ENCODE data around the gene KLHL3. TPM values are rescaled to one million over a fixed set of nuclear protein-coding genes. Genes with fewer than 3 reads are reported as not detected.

KLHL3 gene
- total and polyA plus RNA-seq, 2 experiments from 2014 or later: 4.9 to 10.8 TPM

DNA sequence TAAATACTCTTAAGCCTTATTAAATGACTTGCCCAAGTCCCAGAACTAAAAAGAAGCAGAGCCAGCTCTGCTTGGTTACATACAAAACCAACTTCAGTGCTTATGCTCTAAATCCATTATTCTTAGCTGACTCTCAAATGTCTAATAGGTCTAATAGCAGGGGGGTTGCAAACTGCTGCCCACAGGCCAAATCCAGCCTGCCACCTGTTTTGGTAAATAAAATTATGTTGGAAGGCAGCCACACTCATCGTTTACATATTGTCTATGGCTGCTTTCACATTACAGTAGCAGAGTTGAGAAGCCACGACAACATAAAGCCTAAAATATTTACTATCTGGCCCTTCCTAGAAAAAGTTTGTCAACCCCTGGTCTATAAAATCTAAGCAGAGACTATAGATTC is 69.0 kb downstream of the KLHL3 start:
- Histone ChIP-seq H3K27me3 (ENCODE audit: insufficient read depth) (no peaks in the 10 kb centered on the region), H3K79me2 (replicated peaks; ENCODE audit: insufficient read depth) (no peaks in the 10 kb centered on the region), H3F3A (replicated peaks; ENCODE audit: low read depth) (no peaks in the 10 kb centered on the region), H3K27ac (ENCODE audit: low read depth) (no peak overlapping the region), H3K4me2 (no peak overlapping the region), H4K20me1 (replicated peaks; ENCODE audit: insufficient read depth) (no peaks in the 10 kb centered on the region; the same call in 1 of the 2 replicates), H3K36me3 (ENCODE audit: insufficient read depth) (no peaks in the 10 kb centered on the region), H3K9me2 (ENCODE audit: insufficient read depth) (no peaks in the 10 kb centered on the region), H2AFZ (no peak overlapping the region), H3K4me1 (ENCODE audit: insufficient read depth) (no peaks in the 10 kb centered on the region; the same call in 1 of the 2 replicates), H3K4me3 (no peak overlapping the region)
- DNase-seq (ENCODE audit: low spot score) (no peak), ATAC-seq (no peak)
- H3K27ac Mint-ChIP-seq: no peak overlapping the region
- no peak overlapping the region for H3K4me3 Mint-ChIP-seq
- no peaks in the 10 kb centered on the region for H3K36me3 Mint-ChIP-seq (ENCODE audit: low read depth)
- no peaks in the 10 kb centered on the region for H3K27me3 Mint-ChIP-seq (ENCODE audit: insufficient read depth, low read depth, poor library complexity)
- H3K9me3 Mint-ChIP-seq: no peaks in the 10 kb centered on the region
- TF ChIP-seq, protein P1, sequence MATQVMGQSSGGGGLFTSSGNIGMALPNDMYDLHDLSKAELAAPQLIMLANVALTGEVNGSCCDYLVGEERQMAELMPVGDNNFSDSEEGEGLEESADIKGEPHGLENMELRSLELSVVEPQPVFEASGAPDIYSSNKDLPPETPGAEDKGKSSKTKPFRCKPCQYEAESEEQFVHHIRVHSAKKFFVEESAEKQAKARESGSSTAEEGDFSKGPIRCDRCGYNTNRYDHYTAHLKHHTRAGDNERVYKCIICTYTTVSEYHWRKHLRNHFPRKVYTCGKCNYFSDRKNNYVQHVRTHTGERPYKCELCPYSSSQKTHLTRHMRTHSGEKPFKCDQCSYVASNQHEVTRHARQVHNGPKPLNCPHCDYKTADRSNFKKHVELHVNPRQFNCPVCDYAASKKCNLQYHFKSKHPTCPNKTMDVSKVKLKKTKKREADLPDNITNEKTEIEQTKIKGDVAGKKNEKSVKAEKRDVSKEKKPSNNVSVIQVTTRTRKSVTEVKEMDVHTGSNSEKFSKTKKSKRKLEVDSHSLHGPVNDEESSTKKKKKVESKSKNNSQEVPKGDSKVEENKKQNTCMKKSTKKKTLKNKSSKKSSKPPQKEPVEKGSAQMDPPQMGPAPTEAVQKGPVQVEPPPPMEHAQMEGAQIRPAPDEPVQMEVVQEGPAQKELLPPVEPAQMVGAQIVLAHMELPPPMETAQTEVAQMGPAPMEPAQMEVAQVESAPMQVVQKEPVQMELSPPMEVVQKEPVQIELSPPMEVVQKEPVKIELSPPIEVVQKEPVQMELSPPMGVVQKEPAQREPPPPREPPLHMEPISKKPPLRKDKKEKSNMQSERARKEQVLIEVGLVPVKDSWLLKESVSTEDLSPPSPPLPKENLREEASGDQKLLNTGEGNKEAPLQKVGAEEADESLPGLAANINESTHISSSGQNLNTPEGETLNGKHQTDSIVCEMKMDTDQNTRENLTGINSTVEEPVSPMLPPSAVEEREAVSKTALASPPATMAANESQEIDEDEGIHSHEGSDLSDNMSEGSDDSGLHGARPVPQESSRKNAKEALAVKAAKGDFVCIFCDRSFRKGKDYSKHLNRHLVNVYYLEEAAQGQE (IDR thresholded peaks at IDR 0.05; ENCODE audit: unreplicated experiment): no peak
- TF ChIP-seq EZH2phosphoT487 (IDR thresholded peaks at IDR 0.05; ENCODE audit: unreplicated experiment) (no peak), ETS1 (IDR thresholded peaks at IDR 0.05) (no peak), NANOG (IDR thresholded peaks at IDR 0.05; ENCODE audit: borderline replicate concordance) (no peak), STAT1 (IDR thresholded peaks at IDR 0.05; ENCODE audit: unreplicated experiment) (no peak)
- TF ChIP-seq, protein P2, sequence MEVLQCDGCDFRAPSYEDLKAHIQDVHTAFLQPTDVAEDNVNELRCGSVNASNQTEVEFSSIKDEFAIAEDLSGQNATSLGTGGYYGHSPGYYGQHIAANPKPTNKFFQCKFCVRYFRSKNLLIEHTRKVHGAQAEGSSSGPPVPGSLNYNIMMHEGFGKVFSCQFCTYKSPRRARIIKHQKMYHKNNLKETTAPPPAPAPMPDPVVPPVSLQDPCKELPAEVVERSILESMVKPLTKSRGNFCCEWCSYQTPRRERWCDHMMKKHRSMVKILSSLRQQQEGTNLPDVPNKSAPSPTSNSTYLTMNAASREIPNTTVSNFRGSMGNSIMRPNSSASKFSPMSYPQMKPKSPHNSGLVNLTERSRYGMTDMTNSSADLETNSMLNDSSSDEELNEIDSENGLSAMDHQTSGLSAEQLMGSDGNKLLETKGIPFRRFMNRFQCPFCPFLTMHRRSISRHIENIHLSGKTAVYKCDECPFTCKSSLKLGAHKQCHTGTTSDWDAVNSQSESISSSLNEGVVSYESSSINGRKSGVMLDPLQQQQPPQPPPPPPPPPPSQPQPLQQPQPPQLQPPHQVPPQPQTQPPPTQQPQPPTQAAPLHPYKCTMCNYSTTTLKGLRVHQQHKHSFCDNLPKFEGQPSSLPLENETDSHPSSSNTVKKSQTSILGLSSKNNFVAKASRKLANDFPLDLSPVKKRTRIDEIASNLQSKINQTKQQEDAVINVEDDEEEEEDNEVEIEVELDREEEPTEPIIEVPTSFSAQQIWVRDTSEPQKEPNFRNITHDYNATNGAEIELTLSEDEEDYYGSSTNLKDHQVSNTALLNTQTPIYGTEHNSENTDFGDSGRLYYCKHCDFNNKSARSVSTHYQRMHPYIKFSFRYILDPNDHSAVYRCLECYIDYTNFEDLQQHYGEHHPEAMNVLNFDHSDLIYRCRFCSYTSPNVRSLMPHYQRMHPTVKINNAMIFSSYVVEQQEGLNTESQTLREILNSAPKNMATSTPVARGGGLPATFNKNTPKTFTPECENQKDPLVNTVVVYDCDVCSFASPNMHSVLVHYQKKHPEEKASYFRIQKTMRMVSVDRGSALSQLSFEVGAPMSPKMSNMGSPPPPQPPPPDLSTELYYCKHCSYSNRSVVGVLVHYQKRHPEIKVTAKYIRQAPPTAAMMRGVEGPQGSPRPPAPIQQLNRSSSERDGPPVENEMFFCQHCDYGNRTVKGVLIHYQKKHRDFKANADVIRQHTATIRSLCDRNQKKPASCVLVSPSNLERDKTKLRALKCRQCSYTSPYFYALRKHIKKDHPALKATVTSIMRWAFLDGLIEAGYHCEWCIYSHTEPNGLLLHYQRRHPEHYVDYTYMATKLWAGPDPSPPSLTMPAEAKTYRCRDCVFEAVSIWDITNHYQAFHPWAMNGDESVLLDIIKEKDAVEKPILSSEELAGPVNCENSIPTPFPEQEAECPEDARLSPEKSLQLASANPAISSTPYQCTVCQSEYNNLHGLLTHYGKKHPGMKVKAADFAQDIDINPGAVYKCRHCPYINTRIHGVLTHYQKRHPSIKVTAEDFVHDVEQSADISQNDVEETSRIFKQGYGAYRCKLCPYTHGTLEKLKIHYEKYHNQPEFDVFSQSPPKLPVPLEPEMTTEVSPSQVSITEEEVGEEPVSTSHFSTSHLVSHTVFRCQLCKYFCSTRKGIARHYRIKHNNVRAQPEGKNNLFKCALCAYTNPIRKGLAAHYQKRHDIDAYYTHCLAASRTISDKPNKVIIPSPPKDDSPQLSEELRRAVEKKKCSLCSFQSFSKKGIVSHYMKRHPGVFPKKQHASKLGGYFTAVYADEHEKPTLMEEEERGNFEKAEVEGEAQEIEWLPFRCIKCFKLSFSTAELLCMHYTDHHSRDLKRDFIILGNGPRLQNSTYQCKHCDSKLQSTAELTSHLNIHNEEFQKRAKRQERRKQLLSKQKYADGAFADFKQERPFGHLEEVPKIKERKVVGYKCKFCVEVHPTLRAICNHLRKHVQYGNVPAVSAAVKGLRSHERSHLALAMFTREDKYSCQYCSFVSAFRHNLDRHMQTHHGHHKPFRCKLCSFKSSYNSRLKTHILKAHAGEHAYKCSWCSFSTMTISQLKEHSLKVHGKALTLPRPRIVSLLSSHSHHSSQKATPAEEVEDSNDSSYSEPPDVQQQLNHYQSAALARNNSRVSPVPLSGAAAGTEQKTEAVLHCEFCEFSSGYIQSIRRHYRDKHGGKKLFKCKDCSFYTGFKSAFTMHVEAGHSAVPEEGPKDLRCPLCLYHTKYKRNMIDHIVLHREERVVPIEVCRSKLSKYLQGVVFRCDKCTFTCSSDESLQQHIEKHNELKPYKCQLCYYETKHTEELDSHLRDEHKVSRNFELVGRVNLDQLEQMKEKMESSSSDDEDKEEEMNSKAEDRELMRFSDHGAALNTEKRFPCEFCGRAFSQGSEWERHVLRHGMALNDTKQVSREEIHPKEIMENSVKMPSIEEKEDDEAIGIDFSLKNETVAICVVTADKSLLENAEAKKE (CRISPR knock-in tag; IDR thresholded peaks at IDR 0.05): no peak
- peaks cover 2% of the 10 kb centered on the region; the same call in 1 of the 3 replicates for H3K4me1 Mint-ChIP-seq

Data from GM23338 (cell line).